Prostate gland (tissue), 2 donors: ENCODE data around the gene ANTKMT. TPM values are rescaled to one million over a fixed set of nuclear protein-coding genes. Genes with fewer than 3 reads are reported as not detected.

Experiments
- DNase-seq: peaks from one replicate; pipeline ENCODE4 v3.0.0-alpha.2; 2019; ENCODE audit warnings: low spot score
- H3K27ac ChIP-seq, 2 donors: fragments of 200-600 bp; sonication (generic); 2 replicates each; pipeline ENCODE4 v1.5.1; 2017 to 2019
- H3K27me3 ChIP-seq: fragments of 200-600 bp; sonication (generic); replicated peaks from 2 replicates; pipeline ENCODE4 v1.5.1; 2019; ENCODE audit not compliant: insufficient read depth
- H3K36me3 ChIP-seq, 2 donors: fragments of 200-600 bp; sonication (generic); 1 replicate in 1 of 2; 2 replicates in 1 of 2; pipeline versions ENCODE4 v1.5.1 to v1.8.1; 2017 to 2019
- H3K4me1 ChIP-seq: fragments of 200-600 bp; sonication (generic); replicated peaks from 2 replicates; pipeline ENCODE4 v1.5.1; 2019
- H3K4me3 ChIP-seq, 2 donors: fragments of 200-600 bp; sonication (generic); 2 replicates each; pipeline ENCODE4 v1.5.1; 2017 to 2019
- H3K9me3 ChIP-seq: fragments of 200-600 bp; sonication (generic); 2 replicates; pipeline ENCODE4 v1.5.1; 2017
- POLR2A ChIP-seq: fragments of 450-650 bp; IDR thresholded peaks from one replicate; pipeline ENCODE4 v1.6.1; 2016; ENCODE audit warnings: antibody characterized with exemption, mild to moderate bottlenecking
- POLR2AphosphoS5 ChIP-seq: sonication (generic); formaldehyde crosslinking; IDR thresholded peaks from one replicate; pipeline ENCODE4 v1.6.1; 2017; ENCODE audit warnings: antibody characterized with exemption
- WGBS: methylation state at CpG from one replicate; pipeline ENCODE4 v1.1.5; 2018; 5-methylcytosine and 5-hydroxymethylcytosine counted together
- intact Hi-C: fragments of 100-400 bp; cut with DNase I; formaldehyde crosslinking; loops from one replicate; pipeline ENCODE4 v1.14.2; 2022
- total RNA-seq, 2 donors: library from RNA; depleted of rRNA; stranded (reverse); fragments of >200 nt; gene quantifications; one replicate each; pipeline ENCODE4 v1.1.0, GENCODE V29; 2016
- TF ChIP-seq, protein P1 (sequence below), 4 experiments: fragments of 200-600 bp in 2 of 4; fragments of 450-650 bp in 2 of 4; sonication (generic) in 2 of 4; IDR thresholded peaks; 1 replicate in 3 of 4; 2 replicates in 1 of 4; pipeline ENCODE4 v1.5.1; 2016 to 2019; ENCODE audit warnings: antibody characterized with exemption in 4 of 4, mild to moderate bottlenecking in 2 of 4, moderate library complexity in 2 of 4

The ANTKMT gene
- total RNA-seq, 2 donors from 2014 or later = 55.3 to 73.1 TPM

DNA sequence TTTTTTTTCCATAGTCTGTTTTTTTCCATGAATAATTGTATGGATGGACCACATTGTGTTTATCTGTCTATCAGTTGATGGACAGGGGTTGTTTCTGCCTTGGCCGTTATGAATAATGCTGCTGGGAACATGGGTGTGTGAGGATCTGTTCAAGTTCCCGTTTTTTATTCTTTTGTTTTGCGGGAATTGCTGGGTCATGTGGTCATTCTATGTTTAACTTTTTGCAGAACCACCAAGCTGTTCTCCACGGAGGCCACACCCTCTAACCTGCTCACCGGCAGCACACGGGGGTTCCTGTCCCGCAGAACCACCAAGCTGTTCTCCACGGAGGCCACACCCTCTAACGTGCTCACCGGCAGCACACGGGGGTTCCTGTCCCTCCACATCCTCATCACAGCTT, 33.7 kb downstream of the ANTKMT start:
- Histone ChIP-seq H3K27me3 (no peaks in the 10 kb centered on the region), H3K27ac (no peak overlapping the region), H3K36me3 (no peaks in the 10 kb centered on the region), H3K4me1 (no peaks in the 10 kb centered on the region), H3K4me3 (no peak overlapping the region), H3K9me3 (no peaks in the 10 kb centered on the region)
- intact Hi-C loops = no loop called here
- TF ChIP-seq, protein P1, sequence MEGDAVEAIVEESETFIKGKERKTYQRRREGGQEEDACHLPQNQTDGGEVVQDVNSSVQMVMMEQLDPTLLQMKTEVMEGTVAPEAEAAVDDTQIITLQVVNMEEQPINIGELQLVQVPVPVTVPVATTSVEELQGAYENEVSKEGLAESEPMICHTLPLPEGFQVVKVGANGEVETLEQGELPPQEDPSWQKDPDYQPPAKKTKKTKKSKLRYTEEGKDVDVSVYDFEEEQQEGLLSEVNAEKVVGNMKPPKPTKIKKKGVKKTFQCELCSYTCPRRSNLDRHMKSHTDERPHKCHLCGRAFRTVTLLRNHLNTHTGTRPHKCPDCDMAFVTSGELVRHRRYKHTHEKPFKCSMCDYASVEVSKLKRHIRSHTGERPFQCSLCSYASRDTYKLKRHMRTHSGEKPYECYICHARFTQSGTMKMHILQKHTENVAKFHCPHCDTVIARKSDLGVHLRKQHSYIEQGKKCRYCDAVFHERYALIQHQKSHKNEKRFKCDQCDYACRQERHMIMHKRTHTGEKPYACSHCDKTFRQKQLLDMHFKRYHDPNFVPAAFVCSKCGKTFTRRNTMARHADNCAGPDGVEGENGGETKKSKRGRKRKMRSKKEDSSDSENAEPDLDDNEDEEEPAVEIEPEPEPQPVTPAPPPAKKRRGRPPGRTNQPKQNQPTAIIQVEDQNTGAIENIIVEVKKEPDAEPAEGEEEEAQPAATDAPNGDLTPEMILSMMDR (IDR thresholded peaks at IDR 0.05) = no peak
- TF ChIP-seq POLR2A (no peak), POLR2AphosphoS5 (no peak)
- DNase-seq = no peak
- WGBS = 40% methylated on average over 11 of the region's 11 CpGs

- H3K27me3 ChIP-seq = no peaks in the 10 kb centered on the region
- no peak for DNase-seq
- 95% methylated on average over 5 of the region's 5 CpGs for WGBS
- H3K9me3 ChIP-seq = no peaks in the 10 kb centered on the region
- H3K27ac ChIP-seq = no peak overlapping the region
- no peak overlapping the region for H3K4me3 ChIP-seq
- H3K36me3 ChIP-seq = no peaks in the 10 kb centered on the region
- no peak for TF ChIP-seq POLR2A
- no peak for TF ChIP-seq POLR2AphosphoS5
- TF ChIP-seq, protein P1 (IDR thresholded peaks at IDR 0.05) = no peak
- intact Hi-C loops = no loop called here
- H3K4me1 ChIP-seq = no peaks in the 10 kb centered on the region
Measured at GRCh38 chr16:756428-756827, 35.5 kb downstream of the ANTKMT start.

- Histone ChIP-seq H3K4me1 (no peaks in the 10 kb centered on the region), H3K27me3 (no peaks in the 10 kb centered on the region), H3K27ac (no peak overlapping the region), H3K4me3 (no peak overlapping the region), H3K36me3 (no peaks in the 10 kb centered on the region), H3K9me3 (no peaks in the 10 kb centered on the region)
- WGBS = 69% methylated on average over 34 of the region's 34 CpGs
- intact Hi-C loops = no loop called here
- TF ChIP-seq, protein P1 (IDR thresholded peaks at IDR 0.05) = no peak
- TF ChIP-seq POLR2AphosphoS5 (no peak), POLR2A (no peak)
- peak; percentile 42 for DNase-seq
Measured at GRCh38 chr16:759110-759910, 38.4 kb downstream of the ANTKMT start.

DNA sequence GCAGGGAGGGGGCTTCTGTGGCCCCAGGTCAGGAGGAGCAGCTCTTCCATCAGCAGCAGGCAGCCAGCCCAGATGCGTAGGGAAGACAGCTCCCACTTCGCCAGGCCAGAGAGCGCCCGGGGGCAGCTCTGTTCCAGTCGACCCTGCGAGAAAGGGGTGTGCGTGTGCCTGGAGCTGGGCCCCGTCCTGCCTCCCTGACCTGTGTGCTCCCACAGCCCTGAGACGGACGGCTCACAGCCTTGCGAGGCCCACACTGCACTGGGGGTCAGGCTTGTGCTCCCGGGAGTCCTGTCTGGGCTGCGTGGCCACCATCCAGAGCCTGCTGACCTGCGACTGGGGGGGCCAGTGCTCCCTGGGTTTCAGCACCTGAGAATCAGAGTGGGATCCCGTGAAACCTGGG, 39.1 kb downstream of the ANTKMT start:
- TF ChIP-seq, protein P1 (IDR thresholded peaks at IDR 0.05) = no peak
- TF ChIP-seq POLR2A (no peak), POLR2AphosphoS5 (no peak)
- DNase-seq = no peak
- no peak overlapping the region for H3K27ac ChIP-seq
- H3K9me3 ChIP-seq = no peaks in the 10 kb centered on the region
- intact Hi-C loops = no loop called here
- no peaks in the 10 kb centered on the region for H3K4me1 ChIP-seq
- no peaks in the 10 kb centered on the region for H3K36me3 ChIP-seq
- WGBS = 68% methylated on average over 15 of the region's 15 CpGs
- H3K27me3 ChIP-seq = no peaks in the 10 kb centered on the region
- H3K4me3 ChIP-seq = no peak overlapping the region
